SK-N-SH (cell line): Measurements from ENCODE around the gene CEP85. TPM values are rescaled to one million over a fixed set of nuclear protein-coding genes. Genes with fewer than 3 reads are reported as not detected.

Experiments
- polyA plus RNA-seq, 3 experiments: library from polyadenylated mRNA; depleted of rRNA; stranded (reverse); fragments of >200 nt; gene quantifications; 2 replicates each; pipeline ENCODE4 v1.2.3, GENCODE V29; 2012

Gene CEP85
- polyA plus RNA-seq, 1 of the 3 experiments (the other 2 are of a cell fraction): 12.1 TPM

Other genes with a start within 250 kb of the CEP85 start
- gene PAFAH2, start 236.1 kb upstream of the CEP85 start, polyA plus RNA-seq (2012; rRNA removed): 10.8 and 16.0 TPM in 2 replicates
- gene EXTL1, start 212.4 kb upstream of the CEP85 start, polyA plus RNA-seq (2012; rRNA removed): 0.58 and 1.1 TPM in 2 replicates
- gene SLC30A2, start 188.1 kb upstream of the CEP85 start, polyA plus RNA-seq (2012; rRNA removed): not detected in 2 replicates
- gene TRIM63, start 166.6 kb upstream of the CEP85 start, polyA plus RNA-seq (2012; rRNA removed): not detected in 2 replicates
- 1.2 and 1.3 TPM in 2 replicates for gene PDIK1L, start 122.4 kb upstream of the CEP85 start, polyA plus RNA-seq (2012; rRNA removed)
- gene FAM110D, start 75.1 kb upstream of the CEP85 start, polyA plus RNA-seq (2012; rRNA removed): 0.50 and 0.64 TPM in 2 replicates
- not detected in 2 replicates for gene C1orf232, start 65.2 kb upstream of the CEP85 start, polyA plus RNA-seq (2012; rRNA removed)
- 58.7 and 64.8 TPM in 2 replicates for gene ZNF593, start 64.3 kb upstream of the CEP85 start, polyA plus RNA-seq (2012; rRNA removed)
- gene ZNF593OS, start 62.4 kb upstream of the CEP85 start, polyA plus RNA-seq (2012; rRNA removed): not detected in 2 replicates
- gene CNKSR1, start 56.7 kb upstream of the CEP85 start, polyA plus RNA-seq (2012; rRNA removed): 0.49 and 0.58 TPM in 2 replicates
- gene CATSPER4, start 43.6 kb upstream of the CEP85 start, polyA plus RNA-seq (2012; rRNA removed): not detected in 2 replicates
- 131 and 202 TPM in 2 replicates for gene SH3BGRL3, start 45.9 kb downstream of the CEP85 start, polyA plus RNA-seq (2012; rRNA removed)
- gene UBXN11, start 72.4 kb downstream of the CEP85 start, polyA plus RNA-seq (2012; rRNA removed): 30.6 and 35.3 TPM in 2 replicates
- gene CD52, start 83.8 kb downstream of the CEP85 start, polyA plus RNA-seq (2012; rRNA removed): not detected in 2 replicates
- gene CRYBG2, start 119.9 kb downstream of the CEP85 start, polyA plus RNA-seq (2012; rRNA removed): 0.08 and 0.49 TPM in 2 replicates
- gene ZNF683, start 138.6 kb downstream of the CEP85 start, polyA plus RNA-seq (2012; rRNA removed): not detected in 2 replicates
- gene LIN28A, start 176.6 kb downstream of the CEP85 start, polyA plus RNA-seq (2012; rRNA removed): not detected in 2 replicates
- gene DHDDS, start 198.1 kb downstream of the CEP85 start, polyA plus RNA-seq (2012; rRNA removed): 25.0 and 36.6 TPM in 2 replicates
- 343 and 644 TPM in 2 replicates for gene HMGN2, start 238.2 kb downstream of the CEP85 start, polyA plus RNA-seq (2012; rRNA removed)